Mucosa of rectum (tissue), 2 donors: Measurements from ENCODE around the gene SLC44A1.

ENCODE experiments used
- H3K27ac ChIP-seq, 2 donors: one replicate each; pipeline ENCODE4 v1.7.0; 2013; ENCODE audit warnings: inconsistent platforms in 2 of 2, low read depth in 2 of 2, low read length in 2 of 2
- H3K27me3 ChIP-seq, 2 donors: one replicate each; pipeline ENCODE4 v1.7.0; 2013; ENCODE audit warnings: low read length in 2 of 2; ENCODE audit not compliant: control insufficient read depth in 2 of 2, insufficient read depth in 2 of 2
- H3K36me3 ChIP-seq, 2 donors: one replicate each; pipeline ENCODE4 v1.7.0; 2013; ENCODE audit warnings: low read length in 2 of 2; ENCODE audit not compliant: control insufficient read depth in 2 of 2, insufficient read depth in 2 of 2
- H3K4me1 ChIP-seq, 2 donors: one replicate each; pipeline ENCODE4 v1.7.0; 2013; ENCODE audit warnings: low read length in 2 of 2, mild to moderate bottlenecking in 1 of 2; ENCODE audit not compliant: control insufficient read depth in 2 of 2, insufficient read depth in 2 of 2
- H3K4me3 ChIP-seq, 2 donors: one replicate each; pipeline ENCODE4 v1.7.0; 2013; ENCODE audit warnings: low read length in 2 of 2
- H3K9ac ChIP-seq, 2 donors: one replicate each; pipeline ENCODE4 v1.7.0; 2013; ENCODE audit warnings: low read length in 2 of 2, low read depth in 1 of 2, mild to moderate bottlenecking in 1 of 2
- H3K9me3 ChIP-seq, 2 donors: one replicate each; pipeline ENCODE4 v1.7.0; 2013; ENCODE audit warnings: low read length in 2 of 2; ENCODE audit not compliant: control insufficient read depth in 2 of 2
- donor health status: healthy.
- donor health status: Normal muscosa, but diverticular disease.

SLC44A1 gene

DNA sequence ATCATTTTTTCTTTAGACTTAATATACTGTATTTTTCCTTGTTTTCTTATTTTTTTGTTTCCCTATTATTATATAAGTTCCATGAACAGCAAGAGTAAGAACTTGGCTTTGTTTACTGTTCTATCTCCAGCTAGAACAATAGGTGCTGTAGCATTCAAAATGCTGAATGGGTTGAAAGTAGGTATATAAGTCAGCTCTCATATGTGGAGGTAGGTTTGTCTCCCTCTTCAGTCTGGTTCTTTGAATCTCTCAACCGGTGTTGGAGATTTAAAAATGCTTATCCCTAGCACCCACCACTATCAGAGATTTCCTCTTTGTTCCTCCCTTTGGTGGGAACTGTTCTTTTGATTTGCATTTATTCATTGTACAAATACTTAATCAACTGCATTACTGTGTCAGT, 115.9 kb downstream of the SLC44A1 start:
- H3K4me1 ChIP-seq, result peaks cover 3 to 4% of the 10 kb centered on the region in 2 donors
- H3K9me3 ChIP-seq, result no peaks in the 10 kb centered on the region
- H3K27me3 ChIP-seq, result no peaks in the 10 kb centered on the region
- H3K4me3 ChIP-seq, result no peak overlapping the region
- no peak overlapping the region for H3K9ac ChIP-seq
- no peak overlapping the region for H3K27ac ChIP-seq
- peaks cover 26 to 37% of the 10 kb centered on the region in 2 donors for H3K36me3 ChIP-seq

DNA sequence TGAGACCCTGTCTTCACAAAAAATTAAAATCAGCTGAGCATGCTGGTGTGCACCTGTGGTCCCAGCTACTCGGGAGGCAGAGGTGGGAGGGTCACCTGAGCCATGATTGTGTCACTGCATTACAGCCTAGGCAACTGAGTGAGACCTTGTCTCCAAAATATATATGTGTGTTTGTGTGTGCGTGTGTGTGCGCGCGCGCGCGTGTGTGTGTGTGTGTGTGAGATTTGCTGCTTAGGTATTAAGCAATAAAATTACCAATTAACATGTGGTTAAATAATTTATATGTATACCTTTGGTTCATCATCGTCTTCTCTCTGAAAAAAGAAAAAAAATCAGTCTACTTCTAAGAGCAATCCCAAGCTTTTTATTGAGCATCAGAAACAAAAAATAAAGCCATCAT, 117.4 kb downstream of the SLC44A1 start:
- H3K27ac ChIP-seq, result no peak overlapping the region
- no peaks in the 10 kb centered on the region for H3K9me3 ChIP-seq
- no peak overlapping the region for H3K4me3 ChIP-seq
- peaks cover 0 to 4% of the 10 kb centered on the region in 2 donors for H3K4me1 ChIP-seq
- H3K27me3 ChIP-seq, result no peaks in the 10 kb centered on the region
- H3K9ac ChIP-seq, result no peak overlapping the region
- H3K36me3 ChIP-seq, result peaks cover 32 to 47% of the 10 kb centered on the region in 2 donors

DNA sequence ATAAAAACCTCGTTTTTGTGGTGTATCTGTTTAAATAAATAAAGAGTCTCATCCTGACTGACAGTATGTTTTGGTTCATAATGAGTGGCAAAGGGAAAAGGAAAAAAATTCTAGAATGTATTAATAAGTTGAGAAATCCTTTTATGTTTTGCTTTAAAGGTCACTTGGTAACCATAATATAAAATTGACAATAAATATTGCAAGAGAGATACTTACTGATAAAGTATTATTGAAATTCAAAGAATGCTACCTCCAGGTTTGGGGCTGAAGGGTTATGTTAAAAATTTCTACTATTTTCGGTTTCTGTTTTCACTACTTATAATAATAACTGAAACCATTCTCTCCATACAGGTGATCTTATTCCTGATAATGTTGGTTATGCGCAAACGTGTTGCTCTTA, 118.0 kb downstream of the SLC44A1 start:
- H3K9ac ChIP-seq, result no peak overlapping the region
- no peak overlapping the region for H3K4me3 ChIP-seq
- H3K4me1 ChIP-seq, result peaks cover 0 to 4% of the 10 kb centered on the region in 2 donors
- H3K27me3 ChIP-seq, result no peaks in the 10 kb centered on the region
- H3K36me3 ChIP-seq, result peaks cover 38 to 50% of the 10 kb centered on the region in 2 donors
- H3K9me3 ChIP-seq, result no peaks in the 10 kb centered on the region
- no peak overlapping the region for H3K27ac ChIP-seq

DNA sequence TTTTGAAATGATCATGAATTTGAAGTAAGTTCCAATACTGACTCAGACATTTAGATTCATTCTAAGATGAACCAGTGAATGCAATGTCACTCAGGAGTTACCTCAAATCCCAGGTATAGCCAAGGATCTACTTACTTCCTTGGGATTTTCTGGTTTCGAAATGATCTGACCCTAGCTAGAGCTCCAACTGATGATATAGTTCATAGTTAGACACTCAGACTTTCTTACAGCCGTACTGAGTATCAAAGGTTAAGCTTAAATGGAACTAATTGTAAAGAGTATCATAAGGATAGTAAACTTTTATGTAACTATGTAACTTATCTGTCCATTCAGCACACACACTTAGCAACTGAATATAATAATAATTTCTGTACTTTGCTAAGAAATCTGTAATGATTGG, 119.4 kb downstream of the SLC44A1 start:
- no peaks in the 10 kb centered on the region for H3K27me3 ChIP-seq
- peaks cover 38 to 50% of the 10 kb centered on the region in 2 donors for H3K36me3 ChIP-seq
- peaks cover 0 to 4% of the 10 kb centered on the region in 2 donors for H3K4me1 ChIP-seq
- H3K27ac ChIP-seq, result peak overlapping the region; percentile 43 to 54
- no peaks in the 10 kb centered on the region for H3K9me3 ChIP-seq
- no peak overlapping the region for H3K9ac ChIP-seq
- no peak overlapping the region for H3K4me3 ChIP-seq

DNA sequence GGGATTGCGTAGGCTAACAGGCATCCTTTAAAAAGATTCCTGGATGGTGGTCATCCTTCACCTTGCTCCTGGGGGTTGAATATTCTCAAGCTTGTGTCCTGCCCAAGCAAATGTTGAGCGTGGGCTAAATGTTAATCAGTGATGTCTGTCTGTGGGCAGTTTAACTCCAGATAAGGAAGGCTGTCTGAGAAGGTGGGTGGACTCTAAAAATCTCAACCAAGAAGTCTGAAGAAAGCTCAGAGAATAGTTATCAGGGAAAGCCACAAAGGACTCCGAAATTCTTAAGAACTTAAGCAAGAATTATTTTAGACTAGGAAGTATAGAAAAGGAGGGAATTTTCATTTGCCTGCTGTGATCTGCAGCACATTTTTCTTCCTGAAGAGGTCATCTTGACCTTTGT, 125.5 kb downstream of the SLC44A1 start:
- no peak overlapping the region for H3K4me3 ChIP-seq
- H3K27ac ChIP-seq, result no peak overlapping the region
- peaks cover 25 to 36% of the 10 kb centered on the region in 2 donors for H3K36me3 ChIP-seq
- H3K9me3 ChIP-seq, result no peaks in the 10 kb centered on the region
- no peak overlapping the region for H3K9ac ChIP-seq
- H3K27me3 ChIP-seq, result no peaks in the 10 kb centered on the region
- H3K4me1 ChIP-seq, result no peaks in the 10 kb centered on the region

DNA sequence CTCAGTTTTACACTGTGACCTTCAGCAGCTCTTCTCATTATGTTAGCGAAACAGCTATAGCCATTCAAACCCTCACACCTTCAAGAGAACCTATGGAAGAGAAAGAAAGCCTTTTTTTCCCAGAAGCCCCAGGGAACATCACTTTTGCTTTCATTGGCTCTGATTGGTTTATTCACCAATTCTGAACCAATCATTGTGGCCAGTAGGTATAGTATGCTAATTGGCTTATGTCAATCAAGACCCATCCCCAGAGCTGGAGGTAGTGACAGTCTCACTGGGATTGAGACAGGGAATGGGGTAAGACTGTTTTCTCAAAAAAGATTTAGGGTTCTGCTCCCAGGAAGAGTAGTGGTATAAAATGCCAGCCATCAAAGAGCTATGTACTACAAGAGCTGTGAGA, 129.3 kb downstream of the SLC44A1 start:
- Histone ChIP-seq H3K36me3 (peaks cover 16 to 20% of the 10 kb centered on the region in 2 donors), H3K4me3 (no peak overlapping the region), H3K27ac (no peak overlapping the region), H3K4me1 (no peaks in the 10 kb centered on the region), H3K27me3 (no peaks in the 10 kb centered on the region), H3K9me3 (no peaks in the 10 kb centered on the region), H3K9ac (no peak overlapping the region)

DNA sequence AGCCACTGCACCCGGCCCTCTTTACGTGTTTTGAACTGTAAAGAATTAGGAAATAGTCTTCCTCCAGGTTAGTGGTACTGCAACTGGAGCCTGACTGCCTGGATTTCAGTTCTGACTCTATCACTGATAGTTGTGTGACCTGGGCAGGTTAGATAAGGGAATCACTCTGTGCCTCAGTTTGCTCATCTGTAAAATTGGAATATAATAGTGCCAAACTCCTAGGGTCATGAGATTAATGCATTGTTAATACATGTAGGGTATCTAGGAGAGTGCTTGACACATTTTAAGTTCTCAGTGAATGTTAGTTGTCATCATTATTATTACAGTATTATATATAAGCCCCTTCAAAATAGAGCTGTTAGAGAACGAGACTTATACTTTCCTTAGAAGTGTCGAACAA, 130.9 kb downstream of the SLC44A1 start:
- no peak overlapping the region for H3K27ac ChIP-seq
- no peak overlapping the region for H3K4me3 ChIP-seq
- no peaks in the 10 kb centered on the region for H3K27me3 ChIP-seq
- no peaks in the 10 kb centered on the region for H3K9me3 ChIP-seq
- H3K9ac ChIP-seq, result no peak overlapping the region
- no peaks in the 10 kb centered on the region for H3K4me1 ChIP-seq
- peaks cover 11 to 14% of the 10 kb centered on the region in 2 donors for H3K36me3 ChIP-seq

DNA sequence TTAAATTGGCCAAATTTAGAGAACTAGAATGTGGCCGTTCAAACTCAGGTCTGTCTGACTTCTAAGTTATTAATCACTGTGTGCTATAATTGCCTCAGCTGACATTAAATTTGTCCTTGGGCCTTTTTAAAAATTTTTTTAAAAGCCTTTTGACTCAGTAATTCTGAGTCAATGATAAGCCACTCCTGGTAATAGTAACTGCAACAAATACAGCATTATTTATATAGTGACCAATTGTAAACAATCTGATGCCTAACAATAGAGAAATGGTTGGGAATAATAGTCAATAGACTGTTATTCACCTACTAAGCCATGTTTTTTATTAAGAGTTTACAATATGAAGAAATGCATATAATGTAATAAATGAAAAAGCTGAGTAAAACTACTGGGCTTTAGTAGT, 132.4 kb downstream of the SLC44A1 start:
- Histone ChIP-seq H3K36me3 (peaks cover 11 to 12% of the 10 kb centered on the region in 2 donors), H3K27me3 (no peaks in the 10 kb centered on the region), H3K9me3 (no peaks in the 10 kb centered on the region), H3K4me1 (no peaks in the 10 kb centered on the region), H3K9ac (no peak overlapping the region), H3K27ac (no peak overlapping the region), H3K4me3 (no peak overlapping the region)

DNA sequence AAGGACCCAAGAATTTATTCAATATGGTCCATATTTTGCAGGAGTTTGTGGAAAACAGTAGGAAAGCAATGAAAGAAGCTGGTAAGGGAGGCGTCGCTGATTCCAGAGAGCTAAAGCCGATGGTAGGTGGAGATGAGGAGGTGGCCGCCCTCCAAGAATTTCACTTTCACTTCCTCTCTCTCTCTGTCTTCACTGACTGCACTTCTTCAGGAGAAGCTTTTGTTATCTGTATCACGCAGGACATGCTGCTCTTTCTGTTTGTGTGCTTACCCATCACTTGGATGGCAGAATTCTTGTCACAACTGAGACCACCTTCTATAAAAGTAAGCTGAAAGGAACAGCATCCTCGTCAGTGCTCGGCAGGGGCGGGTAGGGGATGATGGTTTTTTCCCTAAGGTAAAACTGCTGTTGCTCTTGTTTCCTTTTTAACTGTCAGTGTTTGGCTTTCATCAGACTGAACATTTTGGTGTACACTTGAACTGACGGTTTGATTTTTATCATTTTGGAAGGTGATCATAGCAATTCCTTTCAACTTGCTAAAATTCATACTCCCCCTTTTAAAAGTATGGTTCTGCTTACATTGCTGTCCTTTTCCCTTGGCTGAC, 141.0 kb downstream of the SLC44A1 start:
- Histone ChIP-seq H3K9me3 (no peaks in the 10 kb centered on the region), H3K27me3 (no peaks in the 10 kb centered on the region), H3K4me3 (peak overlapping the region in 1 of 2 donors; percentile 34), H3K4me1 (no peaks in the 10 kb centered on the region), H3K9ac (peak overlapping the region in 1 of 2 donors; percentile 0), H3K27ac (no peak overlapping the region), H3K36me3 (peaks cover 17 to 22% of the 10 kb centered on the region in 2 donors)

DNA sequence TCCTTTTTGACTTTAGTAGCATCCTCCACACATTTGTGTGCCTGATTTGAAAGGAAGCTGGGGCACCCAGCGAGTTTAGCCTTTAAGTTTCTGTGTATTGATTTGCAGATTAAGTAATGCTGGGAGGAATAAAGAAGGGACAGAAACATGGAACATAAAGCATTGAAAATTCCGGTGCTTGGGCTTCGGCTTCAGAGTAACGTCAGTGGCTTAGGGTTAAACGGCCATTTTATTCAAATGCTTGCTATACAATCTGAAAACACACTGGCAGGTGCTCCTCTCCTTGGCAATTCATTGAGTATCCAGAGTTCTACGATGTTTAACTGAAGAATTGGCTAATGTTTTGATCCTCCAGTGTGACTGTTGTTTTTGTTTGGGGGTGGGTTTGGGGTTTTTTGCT, 145.3 kb downstream of the SLC44A1 start:
- Histone ChIP-seq H3K9me3 (no peaks in the 10 kb centered on the region), H3K4me1 (no peaks in the 10 kb centered on the region), H3K36me3 (peaks cover 6 to 10% of the 10 kb centered on the region in 2 donors), H3K9ac (no peak overlapping the region), H3K27ac (no peak overlapping the region), H3K4me3 (no peak overlapping the region), H3K27me3 (no peaks in the 10 kb centered on the region)
